HepG2 (cell line): ENCODE measurements around the gene KIFC1. TPM values are rescaled to one million over a fixed set of nuclear protein-coding genes. Genes with fewer than 3 reads are reported as not detected.

Source experiments
- CREM ChIP-seq, 2 experiments: sonication (generic) in 1 of 2; formaldehyde crosslinking in 1 of 2; IDR thresholded peaks; 2 replicates each; pipeline versions ENCODE4 v1.4.0 to v1.6.1; 2016 to 2020; ENCODE audit warnings: antibody characterized with exemption in 1 of 2, mild to moderate bottlenecking in 1 of 2, missing genetic modification reagents in 1 of 2
- DNMT3B ChIP-seq: conservative IDR thresholded peaks from 2 replicates; pipeline ENCODE4 v1.6.1; 2016; ENCODE audit warnings: missing biosample characterization, control low read depth
- FOXM1 ChIP-seq: sonication (generic); formaldehyde crosslinking; IDR thresholded peaks from 2 replicates; pipeline ENCODE4 v1.5.0; 2020; ENCODE audit warnings: missing genetic modification reagents
- GATAD1 ChIP-seq: IDR thresholded peaks from 2 replicates; pipeline ENCODE4 v1.6.1; 2016; ENCODE audit warnings: missing genetic modification reagents, missing compliant biosample characterization
- KAT8 ChIP-seq: IDR thresholded peaks from 2 replicates; pipeline ENCODE4 v1.6.1; 2016; ENCODE audit warnings: missing genetic modification reagents, missing compliant biosample characterization
- KDM4B ChIP-seq: sonication (generic); formaldehyde crosslinking; IDR thresholded peaks from 2 replicates; pipeline ENCODE4 v1.4.0; 2020; ENCODE audit warnings: missing genetic modification reagents
- NFE2 ChIP-seq: sonication (generic); formaldehyde crosslinking; IDR thresholded peaks from 2 replicates; pipeline ENCODE4 v1.4.0; 2020; ENCODE audit warnings: missing genetic modification reagents
- PRDM4 ChIP-seq: sonication (generic); formaldehyde crosslinking; IDR thresholded peaks from 2 replicates; pipeline ENCODE4 v1.9.0; 2021; ENCODE audit warnings: missing genetic modification reagents, borderline replicate concordance
- RNF2 ChIP-seq: fragments of 450-650 bp; conservative IDR thresholded peaks from 2 replicates; pipeline ENCODE4 v1.6.1; 2016; ENCODE audit warnings: low read depth
- SALL1 ChIP-seq: sonication (generic); formaldehyde crosslinking; IDR thresholded peaks from 2 replicates; pipeline ENCODE4 v1.8.0; 2022; ENCODE audit warnings: mild to moderate bottlenecking, missing genetic modification reagents
- SOX6 ChIP-seq, 2 experiments: fragments of 450-650 bp in 1 of 2; sonication (generic) in 1 of 2; formaldehyde crosslinking in 1 of 2; IDR thresholded peaks; 2 replicates each; pipeline versions ENCODE4 v1.4.0 to v1.6.1; 2017 to 2020; ENCODE audit warnings: antibody characterized with exemption in 1 of 2, mild to moderate bottlenecking in 1 of 2, missing genetic modification reagents in 1 of 2
- ZNF318 ChIP-seq: sonication (generic); formaldehyde crosslinking; IDR thresholded peaks from 2 replicates; pipeline ENCODE4 v1.4.0; 2020; ENCODE audit warnings: mild to moderate bottlenecking, missing genetic modification reagents
- ZNF782 ChIP-seq: sonication (generic); formaldehyde crosslinking; IDR thresholded peaks from 2 replicates; pipeline ENCODE4 v1.4.0; 2020; ENCODE audit warnings: missing genetic modification reagents, mild to moderate bottlenecking, borderline replicate concordance
- polyA plus RNA-seq, 8 experiments: library from polyadenylated mRNA; depleted of rRNA in 3 of 8; stranded (reverse) in 7 of 8; unstranded in 1 of 8; fragments of >200 nt; fragmentation: Illumina TruSeq in 4 of 8; extraction: Trizol in 4 of 8; gene quantifications; 2 replicates each; pipeline versions ENCODE4 v1.2.1 to v1.2.3, GENCODE V29; 2011 to 2016; ENCODE audit warnings: low read depth in 4 of 8, missing spikeins in 1 of 8, mixed read lengths in 1 of 8; ENCODE audit not compliant: insufficient read depth in 1 of 8
- total RNA-seq, 5 experiments: library from RNA; depleted of rRNA; stranded (reverse); fragments of >200 nt; fragmentation: Illumina TruSeq; extraction: Trizol; gene quantifications; 2 replicates each; pipeline ENCODE4 v1.2.3, GENCODE V29; 2016; ENCODE audit warnings: low read depth in 1 of 5
- TF ChIP-seq, protein P1 (sequence below): sonication (generic); formaldehyde crosslinking; IDR thresholded peaks from 2 replicates; pipeline ENCODE4 v1.5.1; 2020; ENCODE audit warnings: mild to moderate bottlenecking, missing genetic modification reagents, moderate library complexity

KIFC1 gene
- total and polyA plus RNA-seq, 2 of the 13 experiments (the other 11 are each of a cell fraction or from before 2014, with no cell fraction given) = 25.0 to 45.5 TPM

- peak; percentile 92 for TF ChIP-seq SALL1 (CRISPR knock-in tag)
- TF ChIP-seq, protein P1, sequence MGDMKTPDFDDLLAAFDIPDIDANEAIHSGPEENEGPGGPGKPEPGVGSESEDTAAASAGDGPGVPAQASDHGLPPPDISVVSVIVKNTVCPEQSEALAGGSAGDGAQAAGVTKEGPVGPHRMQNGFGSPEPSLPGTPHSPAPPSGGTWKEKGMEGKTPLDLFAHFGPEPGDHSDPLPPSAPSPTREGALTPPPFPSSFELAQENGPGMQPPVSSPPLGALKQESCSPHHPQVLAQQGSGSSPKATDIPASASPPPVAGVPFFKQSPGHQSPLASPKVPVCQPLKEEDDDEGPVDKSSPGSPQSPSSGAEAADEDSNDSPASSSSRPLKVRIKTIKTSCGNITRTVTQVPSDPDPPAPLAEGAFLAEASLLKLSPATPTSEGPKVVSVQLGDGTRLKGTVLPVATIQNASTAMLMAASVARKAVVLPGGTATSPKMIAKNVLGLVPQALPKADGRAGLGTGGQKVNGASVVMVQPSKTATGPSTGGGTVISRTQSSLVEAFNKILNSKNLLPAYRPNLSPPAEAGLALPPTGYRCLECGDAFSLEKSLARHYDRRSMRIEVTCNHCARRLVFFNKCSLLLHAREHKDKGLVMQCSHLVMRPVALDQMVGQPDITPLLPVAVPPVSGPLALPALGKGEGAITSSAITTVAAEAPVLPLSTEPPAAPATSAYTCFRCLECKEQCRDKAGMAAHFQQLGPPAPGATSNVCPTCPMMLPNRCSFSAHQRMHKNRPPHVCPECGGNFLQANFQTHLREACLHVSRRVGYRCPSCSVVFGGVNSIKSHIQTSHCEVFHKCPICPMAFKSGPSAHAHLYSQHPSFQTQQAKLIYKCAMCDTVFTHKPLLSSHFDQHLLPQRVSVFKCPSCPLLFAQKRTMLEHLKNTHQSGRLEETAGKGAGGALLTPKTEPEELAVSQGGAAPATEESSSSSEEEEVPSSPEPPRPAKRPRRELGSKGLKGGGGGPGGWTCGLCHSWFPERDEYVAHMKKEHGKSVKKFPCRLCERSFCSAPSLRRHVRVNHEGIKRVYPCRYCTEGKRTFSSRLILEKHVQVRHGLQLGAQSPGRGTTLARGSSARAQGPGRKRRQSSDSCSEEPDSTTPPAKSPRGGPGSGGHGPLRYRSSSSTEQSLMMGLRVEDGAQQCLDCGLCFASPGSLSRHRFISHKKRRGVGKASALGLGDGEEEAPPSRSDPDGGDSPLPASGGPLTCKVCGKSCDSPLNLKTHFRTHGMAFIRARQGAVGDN (CRISPR knock-in tag) = peak; percentile 100
- TF ChIP-seq RNF2 = peak; percentile 97
- peak; percentile 76 for TF ChIP-seq ZNF782 (CRISPR knock-in tag)
- TF ChIP-seq ZNF318 (CRISPR knock-in tag) = peak; percentile 92
- TF ChIP-seq NFE2 (CRISPR knock-in tag) = no peak
- TF ChIP-seq GATAD1 = peak; percentile 90
- no peak for TF ChIP-seq SOX6 (IDR thresholded peaks at IDR 0.05)
- TF ChIP-seq SOX6 (CRISPR knock-in tag; IDR thresholded peaks at IDR 0.05) = peak; percentile 75
- TF ChIP-seq CREM (IDR thresholded peaks at IDR 0.05) = peak; percentile 89
- no peak for TF ChIP-seq CREM (CRISPR knock-in tag; IDR thresholded peaks at IDR 0.05)
- TF ChIP-seq KAT8 (CRISPR knock-in tag) = peak; percentile 95
- TF ChIP-seq DNMT3B = no peak; the same call in 1 of the 2 replicates
- peak; percentile 40; the same call in 1 of the 2 replicates for TF ChIP-seq FOXM1 (CRISPR knock-in tag)
- TF ChIP-seq PRDM4 (CRISPR knock-in tag) = no peak; the same call in 1 of the 2 replicates
- no peak for TF ChIP-seq KDM4B
Observed at GRCh38 chr6:33417903-33418689, 26.5 kb downstream of the KIFC1 start, which contains the start of gene CUTA (continued).
